Measurements from ENCODE around the gene NDUFB8.
A peak's percentile ranks its signal among the peaks of the same experiment; 100 is the strongest.

NDUFB8 gene

GRCh38 chr10:100528123-100528886, 1.4 kb downstream of the NDUFB8 start:
- Histone ChIP-seq H3K27ac (ENCODE audit: extremely low read depth, low read depth, low read length) (no peak overlapping the region), H3K36me3 (ENCODE audit: control insufficient read depth in 2 of 2, insufficient read depth in 1 of 2, low read length in 2 of 2) (peaks cover 32 to 51% of the 10 kb centered on the region in 2 experiments)

GRCh38 chr10:100524638-100525037, 5.0 kb downstream of the NDUFB8 start:
- Histone ChIP-seq H3K27ac (ENCODE audit: extremely low read depth, low read depth, low read length) (no peak overlapping the region), H3K36me3 (ENCODE audit: control insufficient read depth in 2 of 2, insufficient read depth in 1 of 2, low read length in 2 of 2) (peaks cover 39 to 66% of the 10 kb centered on the region in 2 experiments), H3K9me3 (ENCODE audit: control insufficient read depth, insufficient read depth, low read depth, low read length) (no peaks in the 10 kb centered on the region), H3K4me3 (ENCODE audit: low read depth, low read length) (no peak overlapping the region), H3K4me1 (ENCODE audit: control insufficient read depth, insufficient read depth, low read length) (no peaks in the 10 kb centered on the region)
- TF ChIP-seq ZNF48 (tag by site-specific recombination; IDR thresholded peaks at IDR 0.05) (no peak), ZNF114 (tag by site-specific recombination; IDR thresholded peaks at IDR 0.05) (no peak), ZBTB1 (tag by site-specific recombination; IDR thresholded peaks at IDR 0.05) (no peak), SALL2 (tag by site-specific recombination; IDR thresholded peaks at IDR 0.05; ENCODE audit: borderline replicate concordance) (no peak), ZNF202 (tag by site-specific recombination; IDR thresholded peaks at IDR 0.05; ENCODE audit: borderline replicate concordance) (no peak), MYNN (tag by site-specific recombination; IDR thresholded peaks at IDR 0.05; ENCODE audit: borderline replicate concordance) (no peak), ZNF571 (tag by site-specific recombination; IDR thresholded peaks at IDR 0.05) (no peak), HIC1 (tag by site-specific recombination; IDR thresholded peaks at IDR 0.05) (no peak), PATZ1 (tag by site-specific recombination; IDR thresholded peaks at IDR 0.05) (no peak), AEBP2 (tag by site-specific recombination; IDR thresholded peaks at IDR 0.05; ENCODE audit: borderline replicate concordance) (no peak)
- ChIA-PET CTCF (interaction anchor here (0.6 to 1.4 kb wide), 3 partner anchors 11 to 354 kb away, joined by 3 to 5 read pairs (median 4); partner anchors contain the start of gene HIF1AN), POLR2A (no interaction called here)

More at GRCh38 chr10:100528123-100528886, 1.4 kb downstream of the NDUFB8 start:
- POLR2A ChIA-PET: interaction anchor here (0.7 to 3.2 kb wide), 2 partner anchors 7 to 364 kb away, joined by 3 to 13 read pairs; partner anchors contain the start of gene HIF1AN
- H3K4me1 ChIP-seq (ENCODE audit: control insufficient read depth, insufficient read depth, low read length): no peaks in the 10 kb centered on the region
- CTCF ChIA-PET: interaction anchor here (1.6 to 5.4 kb wide), 2 partner anchors 10 to 41 kb away, joined by 3 to 45 read pairs; partner anchors contain the start of gene SEC31B
- H3K4me3 ChIP-seq (ENCODE audit: low read depth, low read length): peak overlapping the region; percentile 71
- peak; percentile 81 for TF ChIP-seq PRDM10 (tag by site-specific recombination; IDR thresholded peaks at IDR 0.05)
- TF ChIP-seq ZNF76 (tag by site-specific recombination; IDR thresholded peaks at IDR 0.05; ENCODE audit: borderline replicate concordance, low read depth): no peak
- peak; percentile 42; the same call in 1 of the 2 replicates for TF ChIP-seq SCRT2 (tag by site-specific recombination; IDR thresholded peaks at IDR 0.05)
- peak; percentile 34 for TF ChIP-seq ZNF366 (tag by site-specific recombination; conservative IDR thresholded peaks at IDR 0.05)
- no peak for TF ChIP-seq OSR2 (tag by site-specific recombination; IDR thresholded peaks at IDR 0.05)
- TF ChIP-seq ZNF600 (tag by site-specific recombination; IDR thresholded peaks at IDR 0.05): peak; percentile 90
- no peaks in the 10 kb centered on the region for H3K9me3 ChIP-seq (ENCODE audit: control insufficient read depth, insufficient read depth, low read depth, low read length)
